ENCODE measurements around the gene RPE65.
"Not testable (repeated sequence)": the region's sequence is repeated elsewhere in the genome, so short reads cannot be mapped to it uniquely, and the experiment has no call there.

The RPE65 gene

GRCh38 chr1:68431076-68431475, 18.7 kb downstream of the RPE65 start:
- Mint-ChIP-seq H3K27ac (no peak overlapping the region), H3K36me3 (ENCODE audit: low read depth) (no peaks in the 10 kb centered on the region), H3K27me3 (ENCODE audit: low read depth) (no peaks in the 10 kb centered on the region), H3K4me1 (no peaks in the 10 kb centered on the region), H3K9me3 (no peaks in the 10 kb centered on the region), H3K4me3 (no peak overlapping the region)
- TF ChIP-seq CTCF (IDR thresholded peaks at IDR 0.05; ENCODE audit: unreplicated experiment in 3 of 3): no peak

- no peak overlapping the region for H3K27ac Mint-ChIP-seq
- no peaks in the 10 kb centered on the region for H3K9me3 Mint-ChIP-seq
- no peak overlapping the region for H3K4me3 Mint-ChIP-seq
- H3K27me3 Mint-ChIP-seq (ENCODE audit: low read depth): no peaks in the 10 kb centered on the region
- no peaks in the 10 kb centered on the region for H3K4me1 Mint-ChIP-seq
- no peaks in the 10 kb centered on the region for H3K36me3 Mint-ChIP-seq (ENCODE audit: low read depth)
- TF ChIP-seq CTCF (IDR thresholded peaks at IDR 0.05; ENCODE audit: unreplicated experiment in 3 of 3): no peak
Measured at GRCh38 chr1:68429233-68429808, 20.4 kb downstream of the RPE65 start.

- TF ChIP-seq CTCF (IDR thresholded peaks at IDR 0.05; ENCODE audit: unreplicated experiment in 3 of 3): no peak
- Mint-ChIP-seq H3K27me3 (ENCODE audit: low read depth) (no peaks in the 10 kb centered on the region), H3K4me3 (no peak overlapping the region), H3K36me3 (ENCODE audit: low read depth) (no peaks in the 10 kb centered on the region), H3K4me1 (no peaks in the 10 kb centered on the region), H3K9me3 (no peaks in the 10 kb centered on the region), H3K27ac (no peak overlapping the region)
Measured at GRCh38 chr1:68426594-68426993, 23.2 kb downstream of the RPE65 start.

- Mint-ChIP-seq H3K27me3 (ENCODE audit: low read depth) (no peaks in the 10 kb centered on the region), H3K36me3 (ENCODE audit: low read depth) (no peaks in the 10 kb centered on the region), H3K4me1 (no peaks in the 10 kb centered on the region), H3K4me3 (no peak overlapping the region), H3K27ac (no peak overlapping the region), H3K9me3 (no peaks in the 10 kb centered on the region)
- TF ChIP-seq CTCF (IDR thresholded peaks at IDR 0.05; ENCODE audit: unreplicated experiment in 3 of 3): no peak
Measured at GRCh38 chr1:68421350-68421749, 28.4 kb downstream of the RPE65 start.

GRCh38 chr1:68409426-68409825, 40.3 kb downstream of the RPE65 start:
- H3K4me3 Mint-ChIP-seq: no peak overlapping the region
- H3K27ac Mint-ChIP-seq: no peak overlapping the region
- no peaks in the 10 kb centered on the region for H3K36me3 Mint-ChIP-seq (ENCODE audit: low read depth)
- no peaks in the 10 kb centered on the region for H3K4me1 Mint-ChIP-seq
- TF ChIP-seq CTCF (IDR thresholded peaks at IDR 0.05; ENCODE audit: unreplicated experiment in 3 of 3): no peak
- H3K9me3 Mint-ChIP-seq: no peaks in the 10 kb centered on the region
- peaks cover 7% of the 10 kb centered on the region for H3K27me3 Mint-ChIP-seq (ENCODE audit: low read depth)

GRCh38 chr1:68401506-68401905, 48.2 kb downstream of the RPE65 start:
- no peak for TF ChIP-seq CTCF (IDR thresholded peaks at IDR 0.05; ENCODE audit: unreplicated experiment in 3 of 3)
- H3K27ac Mint-ChIP-seq: no peak overlapping the region
- H3K27me3 Mint-ChIP-seq (ENCODE audit: low read depth): no peaks in the 10 kb centered on the region
- H3K9me3 Mint-ChIP-seq: no peaks in the 10 kb centered on the region
- H3K36me3 Mint-ChIP-seq (ENCODE audit: low read depth): no peaks in the 10 kb centered on the region
- no peaks in the 10 kb centered on the region for H3K4me1 Mint-ChIP-seq
- H3K4me3 Mint-ChIP-seq: no peak overlapping the region

- not testable (repeated sequence) for H3K9me3 Mint-ChIP-seq; H3K36me3 Mint-ChIP-seq (ENCODE audit: low read depth); H3K4me1 Mint-ChIP-seq; H3K27ac Mint-ChIP-seq; H3K27me3 Mint-ChIP-seq (ENCODE audit: low read depth); H3K4me3 Mint-ChIP-seq
Measured at GRCh38 chr1:68395575-68395974, 54.2 kb downstream of the RPE65 start.

GRCh38 chr1:68392474-68392873, 57.3 kb downstream of the RPE65 start:
- H3K4me1 Mint-ChIP-seq; H3K4me3 Mint-ChIP-seq; H3K27ac Mint-ChIP-seq; H3K27me3 Mint-ChIP-seq (ENCODE audit: low read depth); H3K36me3 Mint-ChIP-seq (ENCODE audit: low read depth); H3K9me3 Mint-ChIP-seq: not testable (repeated sequence)

GRCh38 chr1:68385798-68386524, 63.8 kb downstream of the RPE65 start:
- H3K9me3 Mint-ChIP-seq: peaks cover 12% of the 10 kb centered on the region
- not testable (repeated sequence) for H3K4me1 Mint-ChIP-seq

More at GRCh38 chr1:68385798-68386524, 63.8 kb downstream of the RPE65 start:
- H3K27me3 Mint-ChIP-seq (ENCODE audit: low read depth); H3K4me3 Mint-ChIP-seq; H3K36me3 Mint-ChIP-seq (ENCODE audit: low read depth); H3K27ac Mint-ChIP-seq: not testable (repeated sequence)

Measured in nephron (organoid).